G401 (cell line): ENCODE results near the gene CREB5. TPM values are rescaled to one million over a fixed set of nuclear protein-coding genes. Genes with fewer than 3 reads are reported as not detected.

Experiments used
- DNase-seq: peaks from one replicate; pipeline ENCODE4 v3.0.0-alpha.2; 2015; ENCODE audit warnings: low spot score
- in situ Hi-C: cut with HindIII; loops from 2 replicates; pipeline ENCODE4 v1.10.0; 2016; ENCODE audit warnings: low sequenced_read_pairs, mixed read lengths
- total RNA-seq: library from RNA; depleted of rRNA; stranded (reverse); fragments of >200 nt; shearing (Covaris generic); gene quantifications from 2 replicates; pipeline ENCODE4 v1.2.3, GENCODE V29; 2014

Gene CREB5
- total RNA-seq, 1 experiment from 2014 or later, result 0.20 TPM

GRCh38 chr7:28681693-28682310 lies 269.5 kb downstream of the CREB5 start:
- in situ Hi-C loops, result no loop called here
- no peak for DNase-seq

- in situ Hi-C loops, result no loop called here
- no peak for DNase-seq
Measured at GRCh38 chr7:28682801-28683200, 270.5 kb downstream of the CREB5 start.

GRCh38 chr7:28684650-28685241 lies 272.4 kb downstream of the CREB5 start:
- no peak for DNase-seq
- in situ Hi-C loops, result no loop called here

DNA sequence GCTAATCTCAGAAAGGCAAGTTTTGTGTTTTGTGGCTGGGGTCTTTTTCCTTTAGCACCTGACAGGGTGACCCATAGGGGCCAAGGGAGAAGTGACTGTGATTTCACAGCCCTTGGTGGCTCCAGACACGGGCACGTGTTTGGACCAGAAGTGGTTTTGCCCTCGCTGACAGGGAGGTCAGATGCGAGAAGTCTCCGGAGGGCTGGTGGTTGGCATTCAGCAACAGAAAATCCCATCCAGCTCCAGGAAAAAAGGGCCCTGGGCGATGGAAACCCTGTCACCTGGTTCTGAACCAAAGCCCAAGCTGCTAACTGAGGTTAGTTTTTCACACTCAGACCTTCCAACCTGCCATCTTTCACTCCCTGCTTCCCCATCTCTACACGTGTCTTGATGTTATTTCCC lies 272.9 kb downstream of the CREB5 start:
- DNase-seq, result no peak

GRCh38 chr7:28685644-28686417 lies 273.5 kb downstream of the CREB5 start:
- in situ Hi-C loops, result no loop called here

More for the DNA sequence above, 272.9 kb downstream of the CREB5 start:
- in situ Hi-C loops, result no loop called here

DNA sequence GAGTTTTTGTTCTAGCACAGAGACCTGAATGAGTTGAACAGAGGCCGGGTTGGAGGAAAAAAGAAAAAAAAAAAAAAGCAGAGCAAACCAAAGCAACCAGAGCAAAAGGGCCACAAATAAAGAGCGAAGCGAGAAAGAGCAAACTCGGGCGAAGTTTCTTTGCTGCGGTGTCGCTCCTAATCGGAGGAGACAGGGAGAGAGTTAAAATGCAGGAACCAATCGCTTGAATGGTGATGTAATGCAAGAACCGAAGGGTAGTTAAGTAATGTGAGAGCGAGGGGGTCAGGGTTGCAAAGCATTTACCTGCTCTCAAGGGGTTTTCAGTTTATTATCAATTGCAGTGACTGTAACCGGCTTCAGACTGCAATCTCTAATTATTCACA lies 274.1 kb downstream of the CREB5 start:
- DNase-seq, result peak; percentile 59
- in situ Hi-C loops, result no loop called here

More at GRCh38 chr7:28685644-28686417, 273.5 kb downstream of the CREB5 start:
- DNase-seq, result peak; percentile 99

DNA sequence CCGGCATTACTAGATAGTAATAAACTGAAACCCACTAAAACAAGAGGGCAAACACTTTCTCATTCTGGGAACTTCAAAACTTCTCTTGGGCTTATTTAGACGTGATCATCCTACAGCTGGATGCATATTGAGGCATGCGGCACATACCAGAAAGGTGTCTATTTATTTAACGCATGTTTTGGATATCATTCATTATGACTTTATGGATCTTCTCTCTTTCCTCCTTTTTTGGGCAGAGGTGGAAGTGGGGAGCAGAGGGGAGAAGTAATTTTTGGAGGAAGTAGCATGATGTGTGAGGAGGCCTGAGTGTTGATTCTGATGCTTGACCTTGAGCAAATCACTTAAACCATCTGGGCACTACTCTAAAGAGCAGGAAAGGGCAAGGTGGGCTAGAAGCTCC lies 275.2 kb downstream of the CREB5 start:
- no peak for DNase-seq
- in situ Hi-C loops, result no loop called here

GRCh38 chr7:28688174-28688573 lies 275.9 kb downstream of the CREB5 start:
- in situ Hi-C loops, result no loop called here
- DNase-seq, result no peak

GRCh38 chr7:28688651-28689050 lies 276.3 kb downstream of the CREB5 start:
- DNase-seq, result no peak
- in situ Hi-C loops, result no loop called here

GRCh38 chr7:28695300-28696295 lies 283.3 kb downstream of the CREB5 start:
- in situ Hi-C loops, result no loop called here
- DNase-seq, result no peak

GRCh38 chr7:28697913-28698563 lies 285.7 kb downstream of the CREB5 start:
- DNase-seq, result no peak
- in situ Hi-C loops, result no loop called here

DNA sequence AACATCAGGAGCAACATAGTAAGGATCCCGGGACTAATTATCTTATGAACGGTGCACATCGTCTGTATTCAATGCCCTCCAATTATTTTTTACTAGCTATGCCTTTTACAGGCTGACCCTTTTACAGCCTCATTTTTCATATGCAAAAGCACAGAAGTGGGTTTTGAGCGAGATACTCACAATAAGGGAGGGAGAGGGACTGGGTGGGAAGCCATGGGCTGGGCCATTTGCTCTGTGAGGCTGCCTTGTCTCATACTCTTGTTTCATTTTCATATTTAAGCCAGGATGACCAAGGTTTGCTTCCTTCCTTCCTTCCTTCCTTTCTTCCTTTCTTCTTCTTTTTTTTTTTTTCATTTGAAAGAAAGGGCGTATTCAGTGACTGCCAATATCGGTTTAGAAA lies 286.5 kb downstream of the CREB5 start:
- no peak for DNase-seq
- in situ Hi-C loops, result no loop called here

DNA sequence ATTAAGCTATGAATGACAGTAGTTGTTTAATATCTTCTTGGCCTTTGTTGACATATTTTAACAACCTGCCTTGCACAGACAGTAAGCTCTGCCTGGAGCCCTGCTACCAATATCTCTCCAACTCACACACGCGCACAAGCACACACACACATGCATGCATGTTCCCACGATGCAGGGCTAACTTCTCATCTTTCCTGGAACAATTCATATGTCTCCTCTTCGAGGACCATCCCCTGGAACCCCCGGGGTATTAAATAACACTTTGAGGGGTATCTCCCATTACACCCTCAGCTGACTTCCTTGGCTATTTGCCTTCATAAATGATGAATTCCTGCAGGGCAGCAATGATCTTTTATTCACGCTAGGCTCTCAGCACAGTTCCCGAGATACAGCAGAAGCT lies 287.8 kb downstream of the CREB5 start:
- no peak for DNase-seq
- in situ Hi-C loops, result no loop called here

DNA sequence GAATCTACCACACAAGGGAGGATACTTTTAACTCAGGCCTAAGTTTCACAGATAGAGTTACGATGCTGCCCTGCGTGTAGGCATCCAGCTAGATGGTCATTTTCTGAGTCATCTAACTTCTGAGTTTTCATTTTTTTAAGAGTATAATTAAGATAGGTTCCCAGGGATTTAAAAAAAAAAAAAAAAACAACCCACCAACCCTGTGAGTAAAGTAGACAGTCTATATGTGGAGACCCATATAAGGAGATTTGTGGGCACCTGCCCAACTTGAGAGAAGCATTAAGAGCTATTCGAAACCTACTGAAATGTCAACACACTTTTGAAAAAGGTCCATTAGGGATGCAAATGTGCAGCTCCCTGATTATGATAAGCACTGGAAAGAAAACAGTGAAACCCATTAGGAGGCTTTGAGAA lies 288.5 kb downstream of the CREB5 start:
- in situ Hi-C loops, result no loop called here
- DNase-seq, result no peak

DNA sequence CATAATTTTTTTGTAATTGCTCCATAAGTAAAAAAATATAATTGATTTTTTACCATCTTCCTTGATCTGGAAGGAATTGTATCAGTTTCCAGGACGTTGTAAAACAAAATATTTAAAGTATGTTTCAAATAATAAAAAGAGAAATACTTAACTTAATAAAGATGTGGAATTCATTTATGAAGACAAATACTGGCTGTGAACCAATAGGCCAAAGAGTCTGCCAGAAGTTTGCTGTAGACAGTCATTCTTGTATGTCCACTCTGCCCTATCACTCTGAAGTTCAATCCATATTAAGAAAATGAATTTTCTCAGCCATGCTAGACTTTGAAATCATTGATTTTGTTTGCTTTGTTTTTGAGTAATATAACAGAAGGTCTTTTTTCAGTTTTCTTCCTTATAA lies 289.4 kb downstream of the CREB5 start:
- no peak for DNase-seq
- in situ Hi-C loops, result no loop called here

DNA sequence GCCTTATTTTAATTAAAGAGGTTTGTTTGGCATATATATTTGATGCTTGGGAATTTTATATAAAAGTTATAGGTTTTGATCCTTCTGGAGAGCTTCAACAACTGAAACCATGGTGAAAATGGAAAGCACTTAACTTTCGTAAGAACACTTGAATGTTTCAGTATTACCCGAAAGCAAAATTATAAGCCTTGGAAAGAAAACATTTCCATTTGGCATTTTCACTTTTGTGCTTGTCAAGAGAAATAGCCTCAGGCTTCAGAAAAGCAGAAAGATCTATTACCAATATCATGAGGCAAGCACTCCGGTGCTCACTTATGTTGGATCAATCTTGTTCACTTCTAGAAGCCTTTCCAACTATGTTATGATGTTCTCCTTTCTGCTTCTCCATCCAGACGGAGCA lies 289.9 kb downstream of the CREB5 start:
- no peak for DNase-seq
- in situ Hi-C loops, result no loop called here

GRCh38 chr7:28703037-28703765 lies 290.9 kb downstream of the CREB5 start:
- in situ Hi-C loops, result no loop called here
- DNase-seq, result peak; percentile 39

DNA sequence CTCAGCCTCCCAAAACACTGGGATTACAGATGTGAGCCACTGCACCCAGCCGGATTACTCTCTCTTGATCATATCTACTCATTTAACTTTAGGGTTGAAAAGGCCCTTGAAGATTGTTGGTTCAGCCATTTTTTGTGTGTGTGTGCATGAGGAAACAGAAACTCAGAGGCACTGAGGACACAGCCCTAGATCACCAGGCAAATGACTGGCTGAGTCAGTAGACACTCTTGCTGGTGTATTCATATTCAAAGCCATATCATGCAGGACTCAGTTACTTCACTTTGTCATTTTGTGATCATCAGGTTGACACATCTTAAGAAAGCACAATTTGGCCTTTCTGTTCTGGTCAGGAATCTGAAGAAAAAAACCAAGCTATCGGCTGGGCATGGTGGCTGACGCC lies 292.4 kb downstream of the CREB5 start:
- no peak for DNase-seq
- in situ Hi-C loops, result no loop called here
